Mucosa of rectum (tissue), 2 donors: ENCODE results near the gene SLC2A13.
A peak's percentile ranks its signal among the peaks of the same experiment; 100 is the strongest.
"Not testable (repeated sequence)": the region's sequence is repeated elsewhere in the genome, so short reads cannot be mapped to it uniquely, and the experiment has no call there.

Experiments used
- H3K27ac ChIP-seq, 2 donors: one replicate each; pipeline ENCODE4 v1.7.0; 2013; ENCODE audit warnings: inconsistent platforms in 2 of 2, low read depth in 2 of 2, low read length in 2 of 2
- H3K27me3 ChIP-seq, 2 donors: one replicate each; pipeline ENCODE4 v1.7.0; 2013; ENCODE audit warnings: low read length in 2 of 2; ENCODE audit not compliant: control insufficient read depth in 2 of 2, insufficient read depth in 2 of 2
- H3K36me3 ChIP-seq, 2 donors: one replicate each; pipeline ENCODE4 v1.7.0; 2013; ENCODE audit warnings: low read length in 2 of 2; ENCODE audit not compliant: control insufficient read depth in 2 of 2, insufficient read depth in 2 of 2
- H3K4me1 ChIP-seq, 2 donors: one replicate each; pipeline ENCODE4 v1.7.0; 2013; ENCODE audit warnings: low read length in 2 of 2, mild to moderate bottlenecking in 1 of 2; ENCODE audit not compliant: control insufficient read depth in 2 of 2, insufficient read depth in 2 of 2
- H3K4me3 ChIP-seq, 2 donors: one replicate each; pipeline ENCODE4 v1.7.0; 2013; ENCODE audit warnings: low read length in 2 of 2
- H3K9ac ChIP-seq, 2 donors: one replicate each; pipeline ENCODE4 v1.7.0; 2013; ENCODE audit warnings: low read length in 2 of 2, low read depth in 1 of 2, mild to moderate bottlenecking in 1 of 2
- H3K9me3 ChIP-seq, 2 donors: one replicate each; pipeline ENCODE4 v1.7.0; 2013; ENCODE audit warnings: low read length in 2 of 2; ENCODE audit not compliant: control insufficient read depth in 2 of 2
- donor health status: healthy.
- donor health status: Normal muscosa, but diverticular disease.

SLC2A13 gene

GRCh38 chr12:39920647-39921046, 185.2 kb downstream of the SLC2A13 start:
- no peaks in the 10 kb centered on the region for H3K36me3 ChIP-seq
- H3K4me1 ChIP-seq = no peaks in the 10 kb centered on the region
- H3K27ac ChIP-seq = no peak overlapping the region
- H3K9ac ChIP-seq = no peak overlapping the region
- H3K27me3 ChIP-seq = no peaks in the 10 kb centered on the region
- no peak overlapping the region for H3K4me3 ChIP-seq
- H3K9me3 ChIP-seq = no peaks in the 10 kb centered on the region

GRCh38 chr12:39920222-39920621, 185.7 kb downstream of the SLC2A13 start:
- no peaks in the 10 kb centered on the region for H3K36me3 ChIP-seq
- no peak overlapping the region for H3K9ac ChIP-seq
- no peaks in the 10 kb centered on the region for H3K4me1 ChIP-seq
- no peaks in the 10 kb centered on the region for H3K27me3 ChIP-seq
- H3K4me3 ChIP-seq = no peak overlapping the region
- H3K27ac ChIP-seq = no peak overlapping the region
- H3K9me3 ChIP-seq = no peaks in the 10 kb centered on the region

- no peaks in the 10 kb centered on the region for H3K36me3 ChIP-seq
- no peaks in the 10 kb centered on the region for H3K27me3 ChIP-seq
- H3K27ac ChIP-seq = no peak overlapping the region
- no peaks in the 10 kb centered on the region for H3K9me3 ChIP-seq
- no peaks in the 10 kb centered on the region for H3K4me1 ChIP-seq
- no peak overlapping the region for H3K9ac ChIP-seq
- H3K4me3 ChIP-seq = no peak overlapping the region
Measured at GRCh38 chr12:39919790-39920189, 186.1 kb downstream of the SLC2A13 start.

GRCh38 chr12:39915249-39915648, 190.6 kb downstream of the SLC2A13 start:
- Histone ChIP-seq H3K4me3 (no peak overlapping the region), H3K4me1 (peaks cover 2 to 8% of the 10 kb centered on the region in 2 donors), H3K36me3 (no peaks in the 10 kb centered on the region), H3K27me3 (no peaks in the 10 kb centered on the region), H3K9ac (no peak overlapping the region), H3K9me3 (no peaks in the 10 kb centered on the region), H3K27ac (no peak overlapping the region)

- Histone ChIP-seq H3K4me3 (peak overlapping the region in 1 of 2 donors; percentile 15), H3K27me3 (no peaks in the 10 kb centered on the region), H3K27ac (peak overlapping the region; percentile 61 to 72), H3K4me1 (peaks cover 2 to 8% of the 10 kb centered on the region in 2 donors), H3K9me3 (no peaks in the 10 kb centered on the region), H3K9ac (no peak overlapping the region), H3K36me3 (no peaks in the 10 kb centered on the region)
Measured at GRCh38 chr12:39912211-39912980, 193.5 kb downstream of the SLC2A13 start.

- no peaks in the 10 kb centered on the region for H3K4me1 ChIP-seq
- H3K27ac ChIP-seq = no peak overlapping the region
- no peaks in the 10 kb centered on the region for H3K9me3 ChIP-seq
- no peak overlapping the region for H3K9ac ChIP-seq
- H3K36me3 ChIP-seq = no peaks in the 10 kb centered on the region
- H3K27me3 ChIP-seq = no peaks in the 10 kb centered on the region
- H3K4me3 ChIP-seq = no peak overlapping the region
Measured at GRCh38 chr12:39906237-39906636, 199.6 kb downstream of the SLC2A13 start.

- H3K27ac ChIP-seq = no peak overlapping the region
- H3K9me3 ChIP-seq = no peaks in the 10 kb centered on the region
- no peak overlapping the region for H3K9ac ChIP-seq
- no peaks in the 10 kb centered on the region for H3K36me3 ChIP-seq
- H3K4me3 ChIP-seq = no peak overlapping the region
- no peaks in the 10 kb centered on the region for H3K4me1 ChIP-seq
- H3K27me3 ChIP-seq = no peaks in the 10 kb centered on the region
Measured at GRCh38 chr12:39905152-39905551, 200.7 kb downstream of the SLC2A13 start.

- Histone ChIP-seq H3K9me3 (no peaks in the 10 kb centered on the region), H3K27me3 (no peaks in the 10 kb centered on the region), H3K9ac (no peak overlapping the region), H3K36me3 (no peaks in the 10 kb centered on the region), H3K4me3 (no peak overlapping the region), H3K4me1 (no peaks in the 10 kb centered on the region), H3K27ac (no peak overlapping the region)
Measured at GRCh38 chr12:39902821-39903220, 203.1 kb downstream of the SLC2A13 start.

GRCh38 chr12:39897315-39897714, 208.6 kb downstream of the SLC2A13 start:
- Histone ChIP-seq H3K4me3 (no peak overlapping the region), H3K9ac (no peak overlapping the region), H3K36me3 (no peaks in the 10 kb centered on the region), H3K27me3 (no peaks in the 10 kb centered on the region), H3K4me1 (no peaks in the 10 kb centered on the region), H3K27ac (no peak overlapping the region), H3K9me3 (no peaks in the 10 kb centered on the region)

GRCh38 chr12:39893388-39893787, 212.5 kb downstream of the SLC2A13 start:
- not testable (repeated sequence) for H3K9ac ChIP-seq, H3K4me1 ChIP-seq, H3K9me3 ChIP-seq, H3K4me3 ChIP-seq, H3K27me3 ChIP-seq, H3K27ac ChIP-seq, H3K36me3 ChIP-seq
